Measurements from ENCODE around the gene EGFL7.
A peak's percentile ranks its signal among the peaks of the same experiment; 100 is the strongest.

Gene EGFL7

DNA sequence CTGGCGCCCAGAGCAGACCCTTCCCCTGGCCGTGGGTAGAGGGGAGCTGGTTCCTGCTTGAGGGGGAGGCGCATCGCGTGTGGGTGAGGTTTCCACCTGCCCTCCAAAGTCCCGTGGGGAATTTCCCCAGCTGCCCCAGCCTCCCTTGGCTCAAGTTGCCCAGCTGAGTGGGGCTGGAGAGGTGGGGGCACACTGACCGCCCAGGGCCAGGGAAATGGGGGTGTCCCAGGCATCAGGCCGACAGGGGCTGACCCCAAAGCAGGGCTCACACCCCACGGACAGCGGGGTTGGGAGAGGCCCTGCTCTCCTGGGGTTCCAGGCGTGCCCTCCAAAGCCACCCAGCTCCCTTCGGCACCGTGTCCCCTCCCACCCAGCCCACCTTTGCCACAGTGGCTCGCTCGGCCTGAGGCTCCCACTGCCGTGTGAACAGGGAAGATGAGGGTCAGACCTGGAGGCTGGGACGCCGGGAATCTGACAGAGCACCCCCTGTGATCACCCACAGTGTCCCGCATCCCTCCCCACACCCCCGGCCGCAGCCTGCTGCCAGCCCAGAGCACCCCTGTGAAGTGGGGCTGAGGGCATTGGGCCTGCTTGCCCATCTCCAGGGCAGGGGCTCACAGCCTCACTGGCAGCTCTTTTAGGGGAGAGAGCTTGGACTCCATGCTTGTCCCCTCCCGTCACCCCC is 933 bp upstream of the EGFL7 start:
- peaks cover 2% of the 10 kb centered on the region for H3K36me3 Mint-ChIP-seq
- no peak overlapping the region for H3K27ac Mint-ChIP-seq
- H3K4me1 Mint-ChIP-seq, result peaks cover 14% of the 10 kb centered on the region
- no peaks in the 10 kb centered on the region for H3K9me3 Mint-ChIP-seq
- H3K27me3 Mint-ChIP-seq, result peaks cover 17% of the 10 kb centered on the region
- H3K4me3 Mint-ChIP-seq, result no peak overlapping the region

DNA sequence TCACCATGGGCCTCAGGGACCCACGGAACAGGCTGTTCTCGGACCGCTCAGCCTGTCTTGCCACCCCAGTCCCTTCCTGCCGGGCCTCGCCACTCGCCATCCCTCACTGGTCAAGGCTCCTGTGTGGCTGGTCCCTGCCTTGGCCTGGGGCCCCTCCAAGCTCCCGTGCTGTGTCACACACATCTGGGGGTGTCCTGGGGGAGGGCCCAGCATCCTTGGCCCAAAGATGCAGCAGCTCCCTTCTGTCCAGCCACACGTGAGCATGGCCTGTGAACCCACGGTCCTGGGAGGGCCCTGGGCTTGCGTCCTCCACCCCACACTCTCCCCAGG is 425 bp upstream of the EGFL7 start:
- Mint-ChIP-seq H3K4me3 (no peak overlapping the region), H3K36me3 (peaks cover 2% of the 10 kb centered on the region), H3K4me1 (peaks cover 11% of the 10 kb centered on the region), H3K9me3 (no peaks in the 10 kb centered on the region), H3K27ac (no peak overlapping the region), H3K27me3 (peaks cover 16% of the 10 kb centered on the region)

DNA sequence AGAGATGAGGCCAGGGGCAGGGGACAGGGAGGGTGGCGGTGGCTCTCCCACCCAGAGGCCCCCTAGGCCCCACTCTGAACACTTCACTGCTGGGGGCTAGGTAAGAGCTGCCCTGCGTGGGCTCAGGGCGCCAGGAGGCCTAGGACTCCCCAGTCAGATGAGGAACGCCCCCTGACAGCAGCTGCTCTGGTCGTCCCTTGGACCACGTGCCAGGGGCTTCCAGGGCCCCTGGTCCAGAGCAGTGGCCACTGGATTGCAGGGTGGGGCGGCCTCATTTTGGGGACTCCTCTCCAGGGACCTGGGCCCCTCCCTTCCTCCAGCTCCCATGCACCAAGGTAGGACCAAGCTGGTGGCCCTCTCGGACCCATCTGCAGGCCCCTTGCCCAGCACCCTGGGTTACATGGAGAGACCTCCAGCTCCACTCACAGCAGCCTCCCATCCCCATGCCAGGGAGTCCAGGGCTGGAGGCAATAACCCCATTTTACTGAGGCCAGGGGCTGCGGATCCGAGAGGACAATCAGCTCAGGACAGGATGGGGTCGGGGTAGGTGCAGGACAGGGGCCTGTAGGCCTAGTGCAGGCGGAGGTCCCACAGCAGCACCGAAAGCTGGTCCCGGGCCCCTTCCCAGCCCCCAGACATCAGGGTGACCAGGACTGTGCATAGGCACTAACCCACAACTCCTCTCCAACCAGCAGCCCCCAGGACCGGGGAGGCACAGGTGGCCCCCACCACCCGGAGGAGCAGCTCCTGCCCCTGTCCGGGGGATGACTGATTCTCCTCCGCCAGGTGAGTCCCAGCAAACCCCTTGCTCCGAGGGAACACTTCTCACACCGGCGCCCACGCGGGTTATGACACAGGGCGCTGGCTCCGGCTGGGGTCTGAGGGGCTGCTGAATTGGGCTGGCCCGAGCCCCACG is 1.5 kb downstream of the EGFL7 start:
- Mint-ChIP-seq H3K27ac (no peak overlapping the region), H3K4me1 (no peaks in the 10 kb centered on the region), H3K36me3 (no peaks in the 10 kb centered on the region), H3K9me3 (no peaks in the 10 kb centered on the region), H3K4me3 (peak overlapping the region; percentile 70), H3K27me3 (peaks cover 6% of the 10 kb centered on the region)

DNA sequence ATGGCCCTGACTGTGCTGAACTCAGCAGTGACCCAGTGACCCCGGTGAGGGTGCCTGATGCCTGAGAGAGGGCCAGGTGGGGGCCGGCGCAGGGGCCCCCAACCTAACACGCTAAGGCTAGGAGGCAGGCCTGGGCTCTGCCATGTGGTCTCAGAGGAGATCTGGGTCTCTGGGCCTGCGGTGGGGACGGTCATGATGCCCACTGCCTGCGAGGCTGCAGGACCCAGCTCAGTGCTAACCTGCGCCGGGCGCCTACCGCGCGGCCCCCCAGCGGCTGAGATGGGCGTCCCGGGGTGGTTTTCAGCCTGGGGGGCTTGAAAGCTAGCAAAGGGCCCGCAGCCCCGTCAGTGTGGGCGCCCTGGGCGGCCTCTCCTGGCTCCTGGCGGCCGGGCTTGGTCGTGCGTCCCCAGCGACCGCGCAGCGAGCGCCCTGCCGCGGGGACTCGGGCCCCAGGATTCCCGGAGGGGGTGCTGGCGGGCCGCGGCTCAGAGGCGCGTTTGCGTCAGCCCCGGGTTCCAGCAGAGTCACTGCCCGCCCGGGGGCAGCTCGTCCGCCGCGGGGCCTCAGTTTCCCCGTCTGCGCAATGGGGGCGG is 2.5 kb downstream of the EGFL7 start:
- H3K27ac Mint-ChIP-seq, result no peak overlapping the region
- H3K36me3 Mint-ChIP-seq, result no peaks in the 10 kb centered on the region
- H3K4me1 Mint-ChIP-seq, result no peaks in the 10 kb centered on the region
- H3K27me3 Mint-ChIP-seq, result peaks cover 4% of the 10 kb centered on the region
- H3K4me3 Mint-ChIP-seq, result peak overlapping the region; percentile 70
- H3K9me3 Mint-ChIP-seq, result no peaks in the 10 kb centered on the region

- Mint-ChIP-seq H3K4me3 (no peak overlapping the region), H3K27me3 (peaks cover 3% of the 10 kb centered on the region), H3K4me1 (no peaks in the 10 kb centered on the region), H3K36me3 (no peaks in the 10 kb centered on the region), H3K9me3 (no peaks in the 10 kb centered on the region), H3K27ac (no peak overlapping the region)
These were observed 3.1 kb downstream of the EGFL7 start for GRCh38 chr9:136665704-136666371.

GRCh38 chr9:136666372-136667213 is 3.9 kb downstream of the EGFL7 start:
- Mint-ChIP-seq H3K36me3 (no peaks in the 10 kb centered on the region), H3K4me3 (peak overlapping the region; percentile 60), H3K27me3 (peaks cover 3% of the 10 kb centered on the region), H3K9me3 (no peaks in the 10 kb centered on the region), H3K4me1 (no peaks in the 10 kb centered on the region), H3K27ac (no peak overlapping the region)

- Mint-ChIP-seq H3K9me3 (no peaks in the 10 kb centered on the region), H3K4me3 (no peak overlapping the region), H3K27ac (no peak overlapping the region), H3K36me3 (no peaks in the 10 kb centered on the region), H3K4me1 (no peaks in the 10 kb centered on the region), H3K27me3 (peaks cover 3% of the 10 kb centered on the region)
These were observed 4.7 kb downstream of the EGFL7 start for GRCh38 chr9:136667214-136667939.

GRCh38 chr9:136667940-136668760 is 5.4 kb downstream of the EGFL7 start:
- Mint-ChIP-seq H3K36me3 (no peaks in the 10 kb centered on the region), H3K4me3 (no peak overlapping the region), H3K9me3 (no peaks in the 10 kb centered on the region), H3K27ac (peak overlapping the region; percentile 51), H3K27me3 (peaks cover 3% of the 10 kb centered on the region), H3K4me1 (no peaks in the 10 kb centered on the region)

- Mint-ChIP-seq H3K27ac (peak overlapping the region; percentile 12), H3K4me1 (no peaks in the 10 kb centered on the region), H3K9me3 (no peaks in the 10 kb centered on the region), H3K27me3 (peaks cover 3% of the 10 kb centered on the region), H3K36me3 (no peaks in the 10 kb centered on the region), H3K4me3 (no peak overlapping the region)
These were observed 6.5 kb downstream of the EGFL7 start for GRCh38 chr9:136668983-136669790.

DNA sequence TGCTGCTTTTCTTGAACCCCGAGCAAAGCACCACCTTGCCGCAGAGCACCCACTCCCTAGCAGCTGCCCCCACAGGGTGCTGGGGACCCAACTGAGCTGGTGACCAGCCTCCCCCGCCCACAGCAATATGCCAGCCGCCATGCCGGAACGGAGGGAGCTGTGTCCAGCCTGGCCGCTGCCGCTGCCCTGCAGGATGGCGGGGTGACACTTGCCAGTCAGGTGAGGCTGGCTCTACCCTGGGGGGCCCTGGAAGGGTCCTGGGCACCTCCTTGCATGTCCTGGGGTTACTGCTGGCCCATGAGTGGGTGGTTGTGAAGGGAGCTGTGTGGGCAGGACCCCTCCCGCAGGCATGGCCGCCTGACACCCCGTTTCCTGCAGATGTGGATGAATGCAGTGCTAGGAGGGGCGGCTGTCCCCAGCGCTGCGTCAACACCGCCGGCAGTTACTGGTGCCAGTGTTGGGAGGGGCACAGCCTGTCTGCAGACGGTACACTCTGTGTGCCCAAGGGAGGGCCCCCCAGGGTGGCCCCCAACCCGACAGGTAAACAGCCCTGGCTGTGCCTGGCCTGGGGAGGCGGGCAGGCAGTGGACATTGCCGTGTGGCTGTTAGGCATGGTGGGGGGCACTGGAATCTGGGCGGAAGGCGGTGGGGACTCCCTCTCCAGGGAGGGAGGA is 7.2 kb downstream of the EGFL7 start:
- no peaks in the 10 kb centered on the region for H3K4me1 Mint-ChIP-seq
- H3K36me3 Mint-ChIP-seq, result no peaks in the 10 kb centered on the region
- peaks cover 2% of the 10 kb centered on the region for H3K27me3 Mint-ChIP-seq
- no peak overlapping the region for H3K27ac Mint-ChIP-seq
- no peaks in the 10 kb centered on the region for H3K9me3 Mint-ChIP-seq
- H3K4me3 Mint-ChIP-seq, result no peak overlapping the region

GRCh38 chr9:136670576-136671253 is 8.0 kb downstream of the EGFL7 start:
- Mint-ChIP-seq H3K27me3 (peaks cover 2% of the 10 kb centered on the region), H3K4me1 (no peaks in the 10 kb centered on the region), H3K27ac (no peak overlapping the region), H3K9me3 (no peaks in the 10 kb centered on the region), H3K36me3 (no peaks in the 10 kb centered on the region), H3K4me3 (no peak overlapping the region)

GRCh38 chr9:136671254-136671614 is 8.5 kb downstream of the EGFL7 start:
- H3K27me3 Mint-ChIP-seq, result peaks cover 2% of the 10 kb centered on the region
- no peak overlapping the region for H3K4me3 Mint-ChIP-seq
- H3K9me3 Mint-ChIP-seq, result no peaks in the 10 kb centered on the region

More at GRCh38 chr9:136671254-136671614, 8.5 kb downstream of the EGFL7 start:
- no peak overlapping the region for H3K27ac Mint-ChIP-seq
- no peaks in the 10 kb centered on the region for H3K4me1 Mint-ChIP-seq
- no peaks in the 10 kb centered on the region for H3K36me3 Mint-ChIP-seq
